ENCODE data around the gene HMGB2. TPM values are rescaled to one million over a fixed set of nuclear protein-coding genes. Genes with fewer than 3 reads are reported as not detected.
A peak's percentile ranks its signal among the peaks of the same experiment; 100 is the strongest.

HMGB2 gene
- total and polyA plus RNA-seq, 2 of the 8 experiments (the other 6 are each of a cell fraction or from before 2014, with no cell fraction given), result 54.7 to 218 TPM

GRCh38 chr4:173343832-173344397 is 9.8 kb upstream of the HMGB2 start:
- Histone ChIP-seq H3K79me2 (ENCODE audit: control insufficient read depth in 1 of 2, insufficient read depth in 2 of 2, low read length in 2 of 2) (no peaks in the 10 kb centered on the region), H3K27ac (ENCODE audit: low read depth, low read length) (no peak overlapping the region), H2BK12ac (ENCODE audit: low read depth, low read length) (no peak overlapping the region), H3K9ac (replicated peaks in 1 of 4; ENCODE audit: extremely low read depth in 1 of 4, low read depth in 3 of 4, low read length in 3 of 4) (no peak overlapping the region), H3K23ac (ENCODE audit: insufficient read length) (no peak overlapping the region), H3K4me1 (replicated peaks in 1 of 4; ENCODE audit: control insufficient read depth in 3 of 4, insufficient read depth in 4 of 4, low read length in 3 of 4) (peaks cover 0 to 9% (median 3%) of the 10 kb centered on the region in 4 experiments; a peak in 3 of 7 replicates), H2BK120ac (replicated peaks; ENCODE audit: low read depth, low read length) (peak overlapping the region; percentile 26), H3K79me1 (ENCODE audit: low read depth, low read length) (no peaks in the 10 kb centered on the region), H4K8ac (ENCODE audit: extremely low read depth, insufficient read depth, low read length) (no peak overlapping the region), H2BK15ac (ENCODE audit: low read length) (no peak overlapping the region), H2AFZ (ENCODE audit: low read length) (peak overlapping the region; percentile 29; the same call in 1 of the 2 replicates), H3K23me2 (ENCODE audit: low read depth, low read length) (no peaks in the 10 kb centered on the region), H2AK5ac (ENCODE audit: low read depth, low read length) (no peak overlapping the region), H3K18ac (ENCODE audit: extremely low read depth, low read length) (no peak overlapping the region), H3K14ac (ENCODE audit: insufficient read length) (no peak overlapping the region), H3K56ac (replicated peaks; ENCODE audit: insufficient read length, low read depth, low read length) (no peak overlapping the region), H4K91ac (replicated peaks; ENCODE audit: insufficient read length, low read length) (no peak overlapping the region), H3K4me3 (ENCODE audit: extremely low read depth in 1 of 4, insufficient read depth in 2 of 4, low read depth in 3 of 4, low read length in 4 of 4) (0 out of 8 replicates have a peak overlapping the region, but pooled peaks of 1 of the 4 experiments have one; percentile 4), H3K4ac (replicated peaks; ENCODE audit: insufficient read length, low read depth, low read length) (no peak overlapping the region), H3K27me3 (replicated peaks in 1 of 4; ENCODE audit: control insufficient read depth in 3 of 4, extremely low read depth in 1 of 4, insufficient read depth in 3 of 4, low read length in 3 of 4) (no peaks in the 10 kb centered on the region), H4K5ac (ENCODE audit: insufficient read length, low read depth, low read length) (no peak overlapping the region), H2BK5ac (ENCODE audit: low read depth, low read length) (no peak overlapping the region), H3K36me3 (ENCODE audit: control insufficient read depth in 2 of 4, insufficient read depth in 4 of 4, low read length in 3 of 4) (no peaks in the 10 kb centered on the region), H3K4me2 (ENCODE audit: insufficient read depth in 1 of 2, low read depth in 2 of 2, low read length in 2 of 2) (peak overlapping the region; percentile 29 to 58; a peak in 2 of 4 replicates), H2BK20ac (ENCODE audit: low read length) (no peak overlapping the region), H4K20me1 (replicated peaks in 1 of 2; ENCODE audit: control insufficient read depth in 1 of 2, insufficient read depth in 2 of 2, low read length in 2 of 2) (no peaks in the 10 kb centered on the region), H3K9me3 (ENCODE audit: insufficient read depth in 2 of 2, low read depth in 1 of 2, low read length in 1 of 2) (no peaks in the 10 kb centered on the region)
- no peak for DNase-seq (ENCODE audit: low read depth in 1 of 2, low spot score in 2 of 2)
- POLR2A ChIA-PET (ENCODE audit: partially characterized antibody), result interaction anchor here (6.5 kb wide), 1 partner anchor 10 kb away, joined by 48 read pairs; the partner anchor contains the start of gene HMGB2
- no peak for TF ChIP-seq SAP30 (IDR thresholded peaks at IDR 0.05; ENCODE audit: insufficient read depth, insufficient replicate concordance, low read length)
- TF ChIP-seq HDAC2 (IDR thresholded peaks at IDR 0.05; ENCODE audit: borderline replicate concordance in 1 of 2, low read depth in 2 of 2, low read length in 2 of 2), result no peak
- TF ChIP-seq GABPA (IDR thresholded peaks at IDR 0.05; ENCODE audit: borderline replicate concordance, insufficient read depth, low read length), result no peak
- no peak for TF ChIP-seq POLR2AphosphoS5 (IDR thresholded peaks at IDR 0.05; ENCODE audit: low read depth, low read length)
- TF ChIP-seq FOSL1 (IDR thresholded peaks at IDR 0.05; ENCODE audit: insufficient read depth, low read depth, low read length), result no peak
- TF ChIP-seq CTBP2 (IDR thresholded peaks at IDR 0.05; ENCODE audit: borderline replicate concordance, insufficient read depth, insufficient read length, low read length), result no peak
- TF ChIP-seq CHD1 (IDR thresholded peaks at IDR 0.05; ENCODE audit: low read depth, low read length), result no peak
- no peak for TF ChIP-seq BCL11A (IDR thresholded peaks at IDR 0.05; ENCODE audit: low read depth in 2 of 2, low read length in 2 of 2)
- CTCF ChIA-PET (ENCODE audit: partially characterized antibody), result interaction anchor here (0.9 to 1.0 kb wide), 3 partner anchors 16 to 79 kb away, joined by 3 to 4 read pairs (median 3); no protein-coding TSS in a partner anchor
- 47% methylated on average over 3 of the region's 3 CpGs; no CpG with 5 or more reads in 1 of the 2 experiments for WGBS, 2 experiments (ENCODE audit: extremely low coverage in 1 of 2, insufficient coverage in 1 of 2, insufficient read length in 1 of 2, insufficient replicate concordance in 2 of 2, low coverage in 1 of 2, low lambda C conversion rate in 2 of 2, missing lambda C conversion rate in 1 of 2)
- no peak for FAIRE-seq
